ENCODE measurements around the gene TBK1.

TBK1 gene

GRCh38 chr12:64493513-64493912, 41.6 kb downstream of the TBK1 start:
- Histone ChIP-seq H3K27me3 (ENCODE audit: insufficient read depth, low read length, poor library complexity, severe bottlenecking) (no peaks in the 10 kb centered on the region), H3K4me3 (ENCODE audit: low read length, poor library complexity, severe bottlenecking) (no peak overlapping the region), H3K36me3 (ENCODE audit: insufficient read depth, low read length) (peaks cover 79% of the 10 kb centered on the region)

GRCh38 chr12:64494998-64495729, 43.2 kb downstream of the TBK1 start:
- Histone ChIP-seq H3K27me3 (ENCODE audit: insufficient read depth, low read length, poor library complexity, severe bottlenecking) (no peaks in the 10 kb centered on the region), H3K79me2 (ENCODE audit: insufficient read depth, low read length) (no peaks in the 10 kb centered on the region), H3F3A (ENCODE audit: low read depth) (no peaks in the 10 kb centered on the region), H3K4me3 (ENCODE audit: low read length, poor library complexity, severe bottlenecking) (no peak overlapping the region), H3K9me3 (ENCODE audit: insufficient read depth, low read depth, low read length) (no peaks in the 10 kb centered on the region), H3K36me3 (ENCODE audit: insufficient read depth, low read length) (peaks cover 78% of the 10 kb centered on the region), H2AFZ (ENCODE audit: low read length) (no peak overlapping the region), H3K9me2 (replicated peaks; ENCODE audit: low read depth, low read length) (no peaks in the 10 kb centered on the region), H4K20me1 (ENCODE audit: insufficient read depth, low read length, poor library complexity, severe bottlenecking) (peaks cover 9% of the 10 kb centered on the region), H3K4me2 (ENCODE audit: low read depth, low read length, poor library complexity, severe bottlenecking) (no peak overlapping the region), H3K9ac (ENCODE audit: low read depth, low read length, poor library complexity, severe bottlenecking) (no peak overlapping the region), H3K4me1 (ENCODE audit: insufficient read depth, low read length, poor library complexity, severe bottlenecking) (peaks cover 11% of the 10 kb centered on the region)
- TF ChIP-seq EZH2phosphoT487 (IDR thresholded peaks at IDR 0.05; ENCODE audit: borderline replicate concordance) (no peak), CTCF (conservative IDR thresholded peaks at IDR 0.05; ENCODE audit: low read length) (no peak)

More at GRCh38 chr12:64493513-64493912, 41.6 kb downstream of the TBK1 start:
- no peak overlapping the region for H3K9ac ChIP-seq (ENCODE audit: low read depth, low read length, poor library complexity, severe bottlenecking)
- H3K9me3 ChIP-seq (ENCODE audit: insufficient read depth, low read depth, low read length): no peaks in the 10 kb centered on the region
- H3K4me2 ChIP-seq (ENCODE audit: low read depth, low read length, poor library complexity, severe bottlenecking): no peak overlapping the region
- H4K20me1 ChIP-seq (ENCODE audit: insufficient read depth, low read length, poor library complexity, severe bottlenecking): peaks cover 9% of the 10 kb centered on the region
- no peak overlapping the region for H2AFZ ChIP-seq (ENCODE audit: low read length)
- no peaks in the 10 kb centered on the region for H3K79me2 ChIP-seq (ENCODE audit: insufficient read depth, low read length)
- peaks cover 11% of the 10 kb centered on the region for H3K4me1 ChIP-seq (ENCODE audit: insufficient read depth, low read length, poor library complexity, severe bottlenecking)
- no peak for TF ChIP-seq EZH2phosphoT487 (IDR thresholded peaks at IDR 0.05; ENCODE audit: borderline replicate concordance)
- TF ChIP-seq CTCF (conservative IDR thresholded peaks at IDR 0.05; ENCODE audit: low read length): no peak
- no peaks in the 10 kb centered on the region for H3K9me2 ChIP-seq (replicated peaks; ENCODE audit: low read depth, low read length)
- no peaks in the 10 kb centered on the region for H3F3A ChIP-seq (ENCODE audit: low read depth)

- H3K4me2 ChIP-seq (ENCODE audit: low read depth, low read length, poor library complexity, severe bottlenecking): no peak overlapping the region
- H3K4me3 ChIP-seq (ENCODE audit: low read length, poor library complexity, severe bottlenecking): no peak overlapping the region
- H2AFZ ChIP-seq (ENCODE audit: low read length): no peak overlapping the region
- H3F3A ChIP-seq (ENCODE audit: low read depth): no peaks in the 10 kb centered on the region
- no peaks in the 10 kb centered on the region for H3K79me2 ChIP-seq (ENCODE audit: insufficient read depth, low read length)
- H3K27me3 ChIP-seq (ENCODE audit: insufficient read depth, low read length, poor library complexity, severe bottlenecking): no peaks in the 10 kb centered on the region
- peaks cover 77% of the 10 kb centered on the region for H3K36me3 ChIP-seq (ENCODE audit: insufficient read depth, low read length)
- TF ChIP-seq EZH2phosphoT487 (IDR thresholded peaks at IDR 0.05; ENCODE audit: borderline replicate concordance): no peak
- TF ChIP-seq CTCF (conservative IDR thresholded peaks at IDR 0.05; ENCODE audit: low read length): no peak
- peaks cover 11% of the 10 kb centered on the region for H3K4me1 ChIP-seq (ENCODE audit: insufficient read depth, low read length, poor library complexity, severe bottlenecking)
- H3K9ac ChIP-seq (ENCODE audit: low read depth, low read length, poor library complexity, severe bottlenecking): no peak overlapping the region
- peaks cover 9% of the 10 kb centered on the region for H4K20me1 ChIP-seq (ENCODE audit: insufficient read depth, low read length, poor library complexity, severe bottlenecking)
- H3K9me2 ChIP-seq (replicated peaks; ENCODE audit: low read depth, low read length): no peaks in the 10 kb centered on the region
- no peaks in the 10 kb centered on the region for H3K9me3 ChIP-seq (ENCODE audit: insufficient read depth, low read depth, low read length)
Observed at GRCh38 chr12:64496839-64497400, 45.0 kb downstream of the TBK1 start.
